C4-2B (cell line): ENCODE results near the gene CASP12.

Source experiments
- H3K27ac ChIP-seq: fragments of 450-650 bp; 2 replicates; pipeline ENCODE4 v1.5.1; 2017
- ZFX ChIP-seq: fragments of 450-650 bp; IDR thresholded peaks from 2 replicates; pipeline ENCODE4 v1.6.1; 2017
- TF ChIP-seq, protein P1 (sequence below): fragments of 450-650 bp; conservative IDR thresholded peaks from 2 replicates; pipeline ENCODE4 v1.5.1; 2017; ENCODE audit warnings: mild to moderate bottlenecking

Gene CASP12

DNA sequence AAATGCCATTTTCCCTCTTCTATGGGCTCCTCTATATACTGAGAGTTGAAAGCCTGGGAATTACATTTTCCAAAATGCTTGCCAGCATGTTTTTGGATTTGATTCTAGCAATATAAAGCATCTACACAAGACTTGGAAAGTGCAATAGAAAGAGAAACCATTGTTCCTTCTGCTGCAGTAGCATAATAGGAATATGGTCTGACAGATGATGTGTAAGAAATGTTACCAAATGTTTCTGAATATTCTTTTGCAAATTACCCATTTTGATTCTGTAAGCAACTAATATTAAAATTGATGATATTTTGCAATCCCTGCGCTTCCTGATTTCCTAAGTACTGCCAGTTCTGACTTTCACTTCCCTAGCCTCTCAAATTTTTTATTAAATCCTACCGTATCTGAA lies 61.6 kb downstream of the CASP12 start:
- no peak for TF ChIP-seq ZFX
- TF ChIP-seq, protein P1, sequence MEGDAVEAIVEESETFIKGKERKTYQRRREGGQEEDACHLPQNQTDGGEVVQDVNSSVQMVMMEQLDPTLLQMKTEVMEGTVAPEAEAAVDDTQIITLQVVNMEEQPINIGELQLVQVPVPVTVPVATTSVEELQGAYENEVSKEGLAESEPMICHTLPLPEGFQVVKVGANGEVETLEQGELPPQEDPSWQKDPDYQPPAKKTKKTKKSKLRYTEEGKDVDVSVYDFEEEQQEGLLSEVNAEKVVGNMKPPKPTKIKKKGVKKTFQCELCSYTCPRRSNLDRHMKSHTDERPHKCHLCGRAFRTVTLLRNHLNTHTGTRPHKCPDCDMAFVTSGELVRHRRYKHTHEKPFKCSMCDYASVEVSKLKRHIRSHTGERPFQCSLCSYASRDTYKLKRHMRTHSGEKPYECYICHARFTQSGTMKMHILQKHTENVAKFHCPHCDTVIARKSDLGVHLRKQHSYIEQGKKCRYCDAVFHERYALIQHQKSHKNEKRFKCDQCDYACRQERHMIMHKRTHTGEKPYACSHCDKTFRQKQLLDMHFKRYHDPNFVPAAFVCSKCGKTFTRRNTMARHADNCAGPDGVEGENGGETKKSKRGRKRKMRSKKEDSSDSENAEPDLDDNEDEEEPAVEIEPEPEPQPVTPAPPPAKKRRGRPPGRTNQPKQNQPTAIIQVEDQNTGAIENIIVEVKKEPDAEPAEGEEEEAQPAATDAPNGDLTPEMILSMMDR, result no peak
- no peak overlapping the region for H3K27ac ChIP-seq
